Bladder microvascular endothelial cell (primary cell): ENCODE results near the gene SCLT1. TPM values are rescaled to one million over a fixed set of nuclear protein-coding genes. Genes with fewer than 3 reads are reported as not detected.

ENCODE experiments used
- total RNA-seq: library from RNA; depleted of rRNA; stranded (reverse); fragments of >200 nt; gene quantifications from 2 replicates; pipeline ENCODE4 v1.2.3, GENCODE V29; 2014

Gene SCLT1
- 9.2 and 11.9 TPM in 2 replicates for total RNA-seq

GRCh38 chr4:129093191-129093920, at the start of gene SCLT1:
SCLT1 (minus strand) TSS chr4:129093539; CDS start chr4:129093103, 436 bp downstream.

GRCh38 chr4:129095811-129096454, 2.6 kb upstream of the SCLT1 start, which contains the start of gene C4orf33:
C4orf33 (plus strand) TSS chr4:129096152; CDS start chr4:129102611, 6,459 bp downstream.

Other genes starting within 250 kb of the SCLT1 start
- 4.2 and 5.2 TPM in 2 replicates for gene C4orf33, start 2.6 kb upstream of the SCLT1 start, total RNA-seq